Panc1 (cell line): ENCODE results near the gene AGFG1. TPM values are rescaled to one million over a fixed set of nuclear protein-coding genes. Genes with fewer than 3 reads are reported as not detected.
"Not testable (repeated sequence)": the region's sequence is repeated elsewhere in the genome, so short reads cannot be mapped to it uniquely, and the experiment has no call there.

ENCODE experiments used
- ATAC-seq: fragments of 200-7000 bp; cut with Tn5 transposase; 2 replicates; pipeline ENCODE4 v1.9.1; 2020; ENCODE audit warnings: mild to moderate bottlenecking, moderate library complexity
- BruUV-seq: library from RNA; stranded (reverse); fragments of 400-500 nt; replicated peaks from 2 replicates; lab custom pipeline; 2021; lab: Mats Ljungman, UMichigan
- CTCF ChIA-PET: fragments of 300-600 bp; sonication (Branson Sonifier 250); formaldehyde crosslinking; loops from one replicate; lab custom pipeline; 2022; ENCODE audit warnings: antibody characterized with exemption; lab: Charles Lee
- POLR2A ChIA-PET: fragments of 300-600 bp; sonication (Branson Sonifier 250); formaldehyde crosslinking; loops from one replicate; lab custom pipeline; 2022; ENCODE audit warnings: antibody characterized with exemption; lab: Charles Lee
- DNase-seq: peaks from one replicate; pipeline ENCODE4 v3.0.0-alpha.2; 2010; ENCODE audit warnings: low read depth, low spot score
- H3K27ac ChIP-seq: 2 replicates; pipeline ENCODE4 v1.5.1; 2011; ENCODE audit warnings: mild to moderate bottlenecking, low read length, inconsistent platforms
- H3K27me3 ChIP-seq: fragments of 200-500 bp; sonication (Bioruptor generic); 2 replicates; pipeline ENCODE4 v1.6.0; 2014; ENCODE audit warnings: low read length, inconsistent platforms; ENCODE audit not compliant: control insufficient read depth, insufficient read depth
- H3K36me3 ChIP-seq: fragments of 200-500 bp; sonication (Bioruptor generic); 2 replicates; pipeline ENCODE4 v1.5.1; 2014; ENCODE audit warnings: inconsistent platforms, mild to moderate bottlenecking, low read length, moderate library complexity; ENCODE audit not compliant: control insufficient read depth, insufficient read depth
- H3K4me1 ChIP-seq: 2 replicates; pipeline ENCODE4 v1.5.1; 2011; ENCODE audit warnings: inconsistent platforms, mild to moderate bottlenecking, low read length, moderate library complexity; ENCODE audit not compliant: control insufficient read depth, insufficient read depth
- H3K4me3 ChIP-seq, 2 experiments: 2 replicates each; pipeline ENCODE4 v1.5.1; 2011 to 2012; ENCODE audit warnings: low read depth in 2 of 2, low read length in 2 of 2, mild to moderate bottlenecking in 2 of 2, inconsistent platforms in 1 of 2, moderate library complexity in 1 of 2
- H3K9me3 ChIP-seq: fragments of 200-500 bp; sonication (Bioruptor generic); 2 replicates; pipeline ENCODE4 v1.5.1; 2014; ENCODE audit warnings: low read depth, mild to moderate bottlenecking, inconsistent platforms, low read length, moderate library complexity; ENCODE audit not compliant: control insufficient read depth, insufficient read depth
- POLR2AphosphoS5 ChIP-seq: IDR thresholded peaks from 2 replicates; pipeline ENCODE4 v1.6.1; 2012; ENCODE audit warnings: mild to moderate bottlenecking, low read depth, low read length, moderate library complexity
- SIN3A ChIP-seq: IDR thresholded peaks from 2 replicates; pipeline ENCODE4 v1.6.1; 2012; ENCODE audit warnings: low read depth, mild to moderate bottlenecking, low read length, moderate library complexity, borderline replicate concordance; ENCODE audit not compliant: insufficient read depth
- TCF7L2 ChIP-seq: IDR thresholded peaks from 2 replicates; pipeline ENCODE4 v1.6.1; 2011; ENCODE audit warnings: mild to moderate bottlenecking, low read depth, low read length, inconsistent platforms
- in situ Hi-C: cut with HindIII; loops from 2 replicates; pipeline ENCODE4 v1.10.0; 2016; ENCODE audit warnings: low sequenced_read_pairs, low pct_unique_long_range_greater_than_20kb
- intact Hi-C: fragments of 100-400 bp; cut with micrococcal nuclease; formaldehyde crosslinking; loops from one replicate; pipeline ENCODE4 v1.10.0; 2022; ENCODE audit not compliant: unreplicated experiment
- total RNA-seq: library from RNA; stranded (reverse); gene quantifications from one replicate; pipeline ENCODE4 v1.2.1, GENCODE V29; 2021; ENCODE audit not compliant: unreplicated experiment
- TF ChIP-seq, protein P1 (sequence below): fragments of 450-650 bp; IDR thresholded peaks from 2 replicates; pipeline ENCODE4 v1.5.1; 2017; ENCODE audit warnings: mild to moderate bottlenecking
- TF ChIP-seq, protein P2 (sequence below), 2 experiments: IDR thresholded peaks; 2 replicates each; pipeline ENCODE4 v1.6.1; 2011 to 2012; ENCODE audit warnings: low read depth in 2 of 2, control low read depth in 1 of 2, low read length in 1 of 2, mild to moderate bottlenecking in 1 of 2, moderate library complexity in 1 of 2; ENCODE audit not compliant: insufficient read depth in 1 of 2

AGFG1 gene
- total RNA-seq, 1 experiment from 2014 or later = 98.5 TPM

DNA sequence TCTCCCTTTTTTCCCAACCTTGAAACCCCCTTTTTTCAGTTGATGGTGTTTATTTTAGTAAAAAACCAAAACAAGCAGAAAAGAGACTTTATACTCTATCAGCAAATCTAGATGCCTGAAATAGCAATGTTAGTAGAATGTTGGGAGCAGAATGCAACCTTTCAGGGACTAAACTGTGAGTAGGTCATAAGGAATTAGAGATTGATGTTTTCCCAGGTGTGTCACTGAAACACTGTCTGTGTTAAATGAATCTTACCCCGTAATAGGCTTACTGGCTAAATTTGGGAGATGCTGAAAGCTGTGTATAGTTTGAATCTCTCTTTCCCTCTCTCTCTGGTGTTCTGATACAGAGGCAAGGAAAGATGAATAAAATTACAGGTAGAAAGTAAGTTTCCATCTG lies 43.8 kb downstream of the AGFG1 start:
- CTCF ChIA-PET = no interaction called here
- TF ChIP-seq POLR2AphosphoS5 (no peak), SIN3A (no peak)
- TF ChIP-seq, protein P1, sequence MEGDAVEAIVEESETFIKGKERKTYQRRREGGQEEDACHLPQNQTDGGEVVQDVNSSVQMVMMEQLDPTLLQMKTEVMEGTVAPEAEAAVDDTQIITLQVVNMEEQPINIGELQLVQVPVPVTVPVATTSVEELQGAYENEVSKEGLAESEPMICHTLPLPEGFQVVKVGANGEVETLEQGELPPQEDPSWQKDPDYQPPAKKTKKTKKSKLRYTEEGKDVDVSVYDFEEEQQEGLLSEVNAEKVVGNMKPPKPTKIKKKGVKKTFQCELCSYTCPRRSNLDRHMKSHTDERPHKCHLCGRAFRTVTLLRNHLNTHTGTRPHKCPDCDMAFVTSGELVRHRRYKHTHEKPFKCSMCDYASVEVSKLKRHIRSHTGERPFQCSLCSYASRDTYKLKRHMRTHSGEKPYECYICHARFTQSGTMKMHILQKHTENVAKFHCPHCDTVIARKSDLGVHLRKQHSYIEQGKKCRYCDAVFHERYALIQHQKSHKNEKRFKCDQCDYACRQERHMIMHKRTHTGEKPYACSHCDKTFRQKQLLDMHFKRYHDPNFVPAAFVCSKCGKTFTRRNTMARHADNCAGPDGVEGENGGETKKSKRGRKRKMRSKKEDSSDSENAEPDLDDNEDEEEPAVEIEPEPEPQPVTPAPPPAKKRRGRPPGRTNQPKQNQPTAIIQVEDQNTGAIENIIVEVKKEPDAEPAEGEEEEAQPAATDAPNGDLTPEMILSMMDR = no peak

DNA sequence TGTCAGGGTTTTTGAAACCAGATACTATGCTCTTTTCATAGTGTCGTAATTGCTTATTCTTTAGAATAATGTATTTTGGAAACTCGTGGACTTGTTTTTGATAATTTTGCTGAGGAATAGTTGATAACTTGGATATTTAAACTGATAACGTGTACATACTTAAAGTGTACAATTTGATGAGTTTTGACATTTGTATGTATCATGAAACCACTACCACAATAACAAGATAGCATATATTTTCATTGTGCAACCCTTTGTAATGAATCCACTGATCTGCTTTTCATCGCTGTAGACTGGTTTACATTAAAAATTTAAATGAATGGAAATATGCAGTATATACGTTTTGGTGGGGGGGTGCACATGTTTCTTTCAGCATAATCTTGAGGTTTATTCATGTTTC lies 45.8 kb downstream of the AGFG1 start:
- no peak for DNase-seq
- Histone ChIP-seq H3K27ac (no peak overlapping the region), H3K4me3 (no peak overlapping the region), H3K27me3 (no peaks in the 10 kb centered on the region), H3K9me3 (no peaks in the 10 kb centered on the region), H3K4me1 (peaks cover 8% of the 10 kb centered on the region; the same call in 1 of the 2 replicates), H3K36me3 (peaks cover 3% of the 10 kb centered on the region; the same call in 1 of the 2 replicates)
- TF ChIP-seq TCF7L2 = no peak
- TF ChIP-seq, protein P1 = no peak
- no peak for TF ChIP-seq POLR2AphosphoS5
- TF ChIP-seq, protein P2, sequence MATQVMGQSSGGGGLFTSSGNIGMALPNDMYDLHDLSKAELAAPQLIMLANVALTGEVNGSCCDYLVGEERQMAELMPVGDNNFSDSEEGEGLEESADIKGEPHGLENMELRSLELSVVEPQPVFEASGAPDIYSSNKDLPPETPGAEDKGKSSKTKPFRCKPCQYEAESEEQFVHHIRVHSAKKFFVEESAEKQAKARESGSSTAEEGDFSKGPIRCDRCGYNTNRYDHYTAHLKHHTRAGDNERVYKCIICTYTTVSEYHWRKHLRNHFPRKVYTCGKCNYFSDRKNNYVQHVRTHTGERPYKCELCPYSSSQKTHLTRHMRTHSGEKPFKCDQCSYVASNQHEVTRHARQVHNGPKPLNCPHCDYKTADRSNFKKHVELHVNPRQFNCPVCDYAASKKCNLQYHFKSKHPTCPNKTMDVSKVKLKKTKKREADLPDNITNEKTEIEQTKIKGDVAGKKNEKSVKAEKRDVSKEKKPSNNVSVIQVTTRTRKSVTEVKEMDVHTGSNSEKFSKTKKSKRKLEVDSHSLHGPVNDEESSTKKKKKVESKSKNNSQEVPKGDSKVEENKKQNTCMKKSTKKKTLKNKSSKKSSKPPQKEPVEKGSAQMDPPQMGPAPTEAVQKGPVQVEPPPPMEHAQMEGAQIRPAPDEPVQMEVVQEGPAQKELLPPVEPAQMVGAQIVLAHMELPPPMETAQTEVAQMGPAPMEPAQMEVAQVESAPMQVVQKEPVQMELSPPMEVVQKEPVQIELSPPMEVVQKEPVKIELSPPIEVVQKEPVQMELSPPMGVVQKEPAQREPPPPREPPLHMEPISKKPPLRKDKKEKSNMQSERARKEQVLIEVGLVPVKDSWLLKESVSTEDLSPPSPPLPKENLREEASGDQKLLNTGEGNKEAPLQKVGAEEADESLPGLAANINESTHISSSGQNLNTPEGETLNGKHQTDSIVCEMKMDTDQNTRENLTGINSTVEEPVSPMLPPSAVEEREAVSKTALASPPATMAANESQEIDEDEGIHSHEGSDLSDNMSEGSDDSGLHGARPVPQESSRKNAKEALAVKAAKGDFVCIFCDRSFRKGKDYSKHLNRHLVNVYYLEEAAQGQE (IDR thresholded peaks at IDR 0.05; ENCODE audit: insufficient read depth in 1 of 2, low read depth in 2 of 2, low read length in 1 of 2) = no peak
- TF ChIP-seq SIN3A = no peak
- in situ Hi-C loops (no loop called here), intact Hi-C loops (no loop called here)
- CTCF ChIA-PET = no interaction called here
- no TSS peak for BruUV-seq
- no peak for ATAC-seq
- POLR2A ChIA-PET = no interaction called here

More for the DNA sequence above, 43.8 kb downstream of the AGFG1 start:
- Histone ChIP-seq H3K9me3 (no peaks in the 10 kb centered on the region), H3K36me3 (peaks cover 3% of the 10 kb centered on the region; the same call in 1 of the 2 replicates), H3K27ac (no peak overlapping the region), H3K27me3 (no peaks in the 10 kb centered on the region), H3K4me3 (no peak overlapping the region), H3K4me1 (peaks cover 14% of the 10 kb centered on the region; the same call in 1 of the 2 replicates)
- ATAC-seq (no peak), DNase-seq (no peak)
- BruUV-seq = no TSS peak
- POLR2A ChIA-PET = no interaction called here
- in situ Hi-C loops = no loop called here
- intact Hi-C loops = no loop called here

DNA sequence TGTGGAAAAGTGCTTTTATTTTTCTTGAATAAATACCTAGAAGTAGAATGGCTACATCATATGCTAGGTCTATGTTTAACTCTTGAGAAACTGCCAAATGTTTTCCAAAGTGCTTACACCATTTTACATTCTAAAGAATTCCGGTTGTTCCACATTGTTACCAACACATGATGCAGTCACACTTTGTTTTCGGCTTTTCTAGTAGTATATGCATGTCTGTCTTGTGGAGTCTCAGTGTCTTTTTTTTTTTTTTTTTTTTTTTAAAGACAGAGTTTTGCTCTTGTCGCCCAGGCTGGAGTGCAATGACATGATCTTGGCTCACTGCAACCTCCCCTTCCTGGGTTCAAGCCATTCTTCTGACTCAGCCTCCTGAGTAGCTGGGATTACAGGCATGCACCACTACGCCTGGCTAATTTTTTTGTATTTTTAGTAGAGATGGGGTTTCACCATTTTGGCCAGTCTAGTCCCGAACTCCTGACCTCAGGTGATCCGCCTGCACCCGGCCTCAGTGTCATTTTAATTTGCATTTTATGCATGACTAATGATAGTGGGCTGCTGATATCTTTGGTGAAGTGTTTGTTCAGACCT lies 46.4 kb downstream of the AGFG1 start:
- DNase-seq, intact Hi-C loops, POLR2A ChIA-PET: not testable (repeated sequence)

DNA sequence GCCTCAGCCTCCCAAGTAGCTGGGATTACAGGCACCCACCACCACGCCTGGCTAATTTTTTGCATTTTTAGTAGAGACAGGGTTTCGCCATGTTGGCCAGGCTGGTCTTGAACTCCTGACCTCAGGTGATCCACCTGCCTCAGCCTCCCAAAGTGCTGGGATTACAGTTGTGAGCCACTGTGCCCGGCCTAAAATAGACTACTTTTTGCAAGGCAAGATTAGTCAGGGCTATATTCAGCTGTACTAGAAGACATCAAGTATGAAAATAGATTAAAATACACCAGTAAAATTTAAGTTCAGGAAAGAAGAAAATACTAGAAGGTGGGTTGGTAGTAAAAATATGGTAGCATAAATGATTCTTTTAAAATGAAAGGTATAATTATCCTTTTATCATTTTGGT lies 49.2 kb downstream of the AGFG1 start:
- H3K27ac ChIP-seq, CTCF ChIA-PET, ATAC-seq, in situ Hi-C loops, H3K9me3 ChIP-seq, DNase-seq, POLR2A ChIA-PET, BruUV-seq, intact Hi-C loops, H3K27me3 ChIP-seq, H3K4me3 ChIP-seq, H3K4me1 ChIP-seq: not testable (repeated sequence)
- peaks cover 11% of the 10 kb centered on the region for H3K36me3 ChIP-seq

More for the DNA sequence above, 46.4 kb downstream of the AGFG1 start:
- CTCF ChIA-PET, H3K4me3 ChIP-seq, BruUV-seq, in situ Hi-C loops, H3K4me1 ChIP-seq, H3K27ac ChIP-seq, H3K27me3 ChIP-seq, H3K9me3 ChIP-seq, H3K36me3 ChIP-seq: not testable (repeated sequence)
- ATAC-seq = 0 out of 2 replicates have a peak, but pooled peaks have one; percentile 38
